Erythroblast (primary cell): ENCODE results near the gene TMEM187.

Experiments used
- GATA1 ChIP-seq: IDR thresholded peaks from 2 replicates; pipeline ENCODE4 v1.6.1; 2011; ENCODE audit warnings: low read depth, mild to moderate bottlenecking, control low read depth, low read length, moderate library complexity
- POLR2A ChIP-seq: IDR thresholded peaks from 2 replicates; pipeline ENCODE4 v1.6.1; 2011; ENCODE audit warnings: mild to moderate bottlenecking, low read length

- peak; percentile 1 for TF ChIP-seq POLR2A
- no peak for TF ChIP-seq GATA1
These were observed 39.9 kb downstream of the TMEM187 start for GRCh38 chrX:154012336-154012991.
